WTC11 (cell line): ENCODE data around the gene EREG.

ENCODE experiments used
- ATF6 ChIP-seq: sonication (generic); formaldehyde crosslinking; IDR thresholded peaks from 2 replicates; pipeline ENCODE4 v1.8.1; 2023; ENCODE audit warnings: mild to moderate bottlenecking, missing genetic modification reagents
- IRF1 ChIP-seq: sonication (generic); formaldehyde crosslinking; IDR thresholded peaks from 2 replicates; pipeline ENCODE4 v1.8.0; 2023; ENCODE audit warnings: missing genetic modification reagents
- NR3C1 ChIP-seq: sonication (generic); formaldehyde crosslinking; conservative IDR thresholded peaks from 2 replicates; pipeline ENCODE4 v1.8.1; 2023; ENCODE audit warnings: low read depth, mild to moderate bottlenecking, missing genetic modification reagents
- ZNF121 ChIP-seq: sonication (generic); formaldehyde crosslinking; IDR thresholded peaks from 2 replicates; pipeline ENCODE4 v1.8.0; 2023; ENCODE audit warnings: missing genetic modification reagents
- TF ChIP-seq, protein P1 (sequence below): fragments of 200-600 bp; IDR thresholded peaks from 2 replicates; pipeline ENCODE4 v1.8.0; 2022; ENCODE audit warnings: antibody characterized with exemption
- TF ChIP-seq, protein P2 (sequence below): sonication (generic); formaldehyde crosslinking; IDR thresholded peaks from 2 replicates; pipeline ENCODE4 v1.8.0; 2022; ENCODE audit warnings: mild to moderate bottlenecking, missing genetic modification reagents

GRCh38 chr4:74327762-74328161, 37.2 kb upstream of the EREG start:
- TF ChIP-seq ZNF121 (CRISPR knock-in tag) (no peak), IRF1 (no peak), ATF6 (CRISPR knock-in tag) (no peak), NR3C1 (no peak)
- TF ChIP-seq, protein P1, sequence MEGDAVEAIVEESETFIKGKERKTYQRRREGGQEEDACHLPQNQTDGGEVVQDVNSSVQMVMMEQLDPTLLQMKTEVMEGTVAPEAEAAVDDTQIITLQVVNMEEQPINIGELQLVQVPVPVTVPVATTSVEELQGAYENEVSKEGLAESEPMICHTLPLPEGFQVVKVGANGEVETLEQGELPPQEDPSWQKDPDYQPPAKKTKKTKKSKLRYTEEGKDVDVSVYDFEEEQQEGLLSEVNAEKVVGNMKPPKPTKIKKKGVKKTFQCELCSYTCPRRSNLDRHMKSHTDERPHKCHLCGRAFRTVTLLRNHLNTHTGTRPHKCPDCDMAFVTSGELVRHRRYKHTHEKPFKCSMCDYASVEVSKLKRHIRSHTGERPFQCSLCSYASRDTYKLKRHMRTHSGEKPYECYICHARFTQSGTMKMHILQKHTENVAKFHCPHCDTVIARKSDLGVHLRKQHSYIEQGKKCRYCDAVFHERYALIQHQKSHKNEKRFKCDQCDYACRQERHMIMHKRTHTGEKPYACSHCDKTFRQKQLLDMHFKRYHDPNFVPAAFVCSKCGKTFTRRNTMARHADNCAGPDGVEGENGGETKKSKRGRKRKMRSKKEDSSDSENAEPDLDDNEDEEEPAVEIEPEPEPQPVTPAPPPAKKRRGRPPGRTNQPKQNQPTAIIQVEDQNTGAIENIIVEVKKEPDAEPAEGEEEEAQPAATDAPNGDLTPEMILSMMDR: no peak
- TF ChIP-seq, protein P2, sequence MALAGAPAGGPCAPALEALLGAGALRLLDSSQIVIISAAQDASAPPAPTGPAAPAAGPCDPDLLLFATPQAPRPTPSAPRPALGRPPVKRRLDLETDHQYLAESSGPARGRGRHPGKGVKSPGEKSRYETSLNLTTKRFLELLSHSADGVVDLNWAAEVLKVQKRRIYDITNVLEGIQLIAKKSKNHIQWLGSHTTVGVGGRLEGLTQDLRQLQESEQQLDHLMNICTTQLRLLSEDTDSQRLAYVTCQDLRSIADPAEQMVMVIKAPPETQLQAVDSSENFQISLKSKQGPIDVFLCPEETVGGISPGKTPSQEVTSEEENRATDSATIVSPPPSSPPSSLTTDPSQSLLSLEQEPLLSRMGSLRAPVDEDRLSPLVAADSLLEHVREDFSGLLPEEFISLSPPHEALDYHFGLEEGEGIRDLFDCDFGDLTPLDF: no peak
